ENCODE results near the gene CLEC18B. TPM values are rescaled to one million over a fixed set of nuclear protein-coding genes. Genes with fewer than 3 reads are reported as not detected.
"Not testable (repeated sequence)": the region's sequence is repeated elsewhere in the genome, so short reads cannot be mapped to it uniquely, and the experiment has no call there.

Gene CLEC18B
- total RNA-seq, 1 donor from 2014 or later, result 2.1 TPM

DNA sequence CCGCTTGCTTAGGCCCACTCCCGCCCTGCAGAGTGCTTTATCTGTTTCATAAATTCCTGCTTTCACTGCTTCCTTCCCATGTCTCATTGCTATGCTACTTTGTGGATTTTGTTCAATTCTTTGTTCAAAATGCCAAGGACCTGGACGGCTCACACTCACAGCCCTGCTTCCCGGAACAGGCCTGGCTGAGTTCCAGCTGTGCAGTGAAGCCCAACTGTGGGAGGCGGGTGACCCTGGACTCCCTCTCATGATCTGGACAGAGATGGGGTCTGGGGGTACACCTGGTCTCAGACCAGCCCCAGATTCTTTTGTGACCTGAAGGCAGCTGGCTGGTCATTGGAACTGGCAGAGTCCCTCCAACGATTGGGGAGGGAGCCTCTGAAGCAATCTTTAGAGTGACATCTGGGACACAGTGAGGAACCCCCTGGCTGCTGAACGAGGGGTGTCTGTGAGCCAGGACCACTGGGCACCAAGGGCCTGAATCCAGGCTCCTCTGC lies 24.7 kb downstream of the CLEC18B start:
- DNase-seq (ENCODE audit: low read depth, low spot score); H3K4me3 Mint-ChIP-seq; H3K27ac Mint-ChIP-seq (ENCODE audit: unreplicated experiment); H3K9me3 Mint-ChIP-seq; H3K4me1 Mint-ChIP-seq; H3K36me3 Mint-ChIP-seq (ENCODE audit: low read depth); H3K27me3 Mint-ChIP-seq (ENCODE audit: low read depth): not testable (repeated sequence)

- H3K36me3 Mint-ChIP-seq (ENCODE audit: low read depth); H3K4me1 Mint-ChIP-seq; H3K27me3 Mint-ChIP-seq (ENCODE audit: low read depth); H3K27ac Mint-ChIP-seq (ENCODE audit: unreplicated experiment); DNase-seq (ENCODE audit: low read depth, low spot score); H3K4me3 Mint-ChIP-seq; H3K9me3 Mint-ChIP-seq: not testable (repeated sequence)
These were observed 26.7 kb downstream of the CLEC18B start for GRCh38 chr16:74394604-74395003.

DNA sequence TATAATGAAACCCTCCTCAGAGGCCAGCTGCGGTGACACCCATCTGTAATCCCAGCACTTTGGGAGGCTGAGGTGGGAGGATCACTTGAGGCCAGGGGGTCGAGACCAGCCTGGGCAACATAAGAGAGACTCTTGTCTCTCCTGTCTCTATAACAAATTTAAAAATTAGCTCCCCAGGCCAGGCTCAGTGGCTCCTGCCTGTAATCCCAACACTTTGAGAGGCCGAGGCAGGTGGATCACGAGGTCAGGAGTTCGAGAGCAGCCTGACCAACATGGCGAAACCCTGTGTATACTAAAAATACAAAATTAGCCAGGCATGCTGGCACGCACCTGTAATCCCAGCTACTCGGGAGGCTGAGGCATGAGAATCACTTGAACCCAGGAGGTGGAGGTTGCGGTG lies 27.1 kb downstream of the CLEC18B start:
- not testable (repeated sequence) for H3K27ac Mint-ChIP-seq (ENCODE audit: unreplicated experiment); DNase-seq (ENCODE audit: low read depth, low spot score); H3K9me3 Mint-ChIP-seq; H3K27me3 Mint-ChIP-seq (ENCODE audit: low read depth); H3K4me1 Mint-ChIP-seq; H3K36me3 Mint-ChIP-seq (ENCODE audit: low read depth); H3K4me3 Mint-ChIP-seq

DNA sequence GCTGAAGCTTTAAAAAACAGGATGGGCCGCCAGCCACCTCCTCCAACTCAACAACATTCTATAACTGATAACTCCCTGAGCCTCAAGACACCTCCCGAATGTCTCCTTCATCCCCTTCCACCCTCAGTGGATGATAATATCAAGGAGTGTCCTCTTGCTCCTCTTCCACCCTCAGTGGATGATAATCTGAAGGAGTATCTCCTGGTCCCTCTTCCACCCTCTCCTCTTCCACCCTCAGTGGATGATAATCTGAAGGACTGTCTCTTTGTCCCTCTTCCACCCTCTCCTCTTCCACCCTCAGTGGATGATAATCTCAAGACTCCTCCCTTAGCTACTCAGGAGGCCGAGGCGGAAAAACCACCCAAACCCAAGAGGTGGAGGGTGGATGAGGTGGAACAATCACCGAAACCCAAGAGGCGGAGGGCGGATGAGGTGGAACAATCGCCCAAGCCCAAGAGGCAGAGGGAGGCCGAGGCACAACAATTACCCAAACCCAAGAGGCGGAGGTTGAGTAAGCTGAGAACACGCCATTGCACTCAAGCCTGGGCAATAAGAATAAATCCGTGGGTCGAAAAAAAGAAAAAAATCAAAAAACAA lies 29.7 kb downstream of the CLEC18B start:
- not testable (repeated sequence) for DNase-seq (ENCODE audit: low read depth, low spot score); H3K36me3 Mint-ChIP-seq (ENCODE audit: low read depth); H3K9me3 Mint-ChIP-seq; H3K27me3 Mint-ChIP-seq (ENCODE audit: low read depth); H3K4me1 Mint-ChIP-seq; H3K27ac Mint-ChIP-seq (ENCODE audit: unreplicated experiment); H3K4me3 Mint-ChIP-seq

GRCh38 chr16:74382339-74383034 lies 38.8 kb downstream of the CLEC18B start:
- H3K4me1 Mint-ChIP-seq; H3K9me3 Mint-ChIP-seq; DNase-seq (ENCODE audit: low read depth, low spot score); H3K27ac Mint-ChIP-seq (ENCODE audit: unreplicated experiment); H3K27me3 Mint-ChIP-seq (ENCODE audit: low read depth); H3K4me3 Mint-ChIP-seq; H3K36me3 Mint-ChIP-seq (ENCODE audit: low read depth): not testable (repeated sequence)

GRCh38 chr16:74373847-74374184 lies 47.5 kb downstream of the CLEC18B start:
- H3K9me3 Mint-ChIP-seq; H3K4me1 Mint-ChIP-seq; H3K27ac Mint-ChIP-seq (ENCODE audit: unreplicated experiment); H3K27me3 Mint-ChIP-seq (ENCODE audit: low read depth); H3K36me3 Mint-ChIP-seq (ENCODE audit: low read depth); H3K4me3 Mint-ChIP-seq; DNase-seq (ENCODE audit: low read depth, low spot score): not testable (repeated sequence)

DNA sequence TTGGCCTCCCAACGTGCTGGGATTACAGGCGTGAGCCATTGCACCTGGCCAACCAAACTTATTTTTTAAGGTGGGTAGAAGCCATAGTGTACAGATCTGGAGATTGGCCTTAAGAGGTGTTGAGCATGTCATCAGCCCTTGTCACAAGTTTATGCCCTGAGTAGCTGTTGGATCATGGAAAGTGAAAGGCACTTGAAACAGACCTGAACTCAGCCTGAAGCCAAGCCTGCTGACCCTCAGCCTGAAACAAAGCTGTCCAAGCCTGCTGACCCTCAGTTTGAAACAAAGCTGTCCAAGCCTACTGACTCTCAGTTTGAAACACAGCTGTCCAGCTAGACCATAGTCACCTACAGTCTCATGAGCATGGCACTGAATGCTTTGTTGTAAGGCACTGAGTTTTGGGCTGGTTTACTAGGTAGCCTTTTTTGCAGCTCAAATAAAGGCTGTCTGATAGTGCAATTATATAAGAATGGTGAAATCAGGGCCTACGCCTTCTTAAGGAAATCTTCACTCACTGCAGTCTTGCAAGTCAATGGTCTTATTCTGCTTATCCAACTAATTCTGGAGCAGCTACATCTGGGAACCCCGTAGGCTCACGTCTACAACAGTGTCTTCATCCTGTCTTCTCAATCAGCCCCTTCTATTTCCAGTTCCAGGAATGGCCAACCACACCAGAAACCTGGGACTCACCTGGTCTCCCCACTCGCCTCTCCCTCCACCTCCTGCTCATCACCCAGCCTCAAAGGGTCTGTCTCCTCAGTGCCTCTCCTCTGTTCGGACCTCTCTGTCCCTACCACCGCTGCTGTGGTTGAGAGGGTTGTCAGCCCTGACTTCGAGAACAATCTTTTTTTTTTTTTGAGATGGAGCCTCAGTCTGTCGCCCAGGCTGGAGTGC lies 48.1 kb downstream of the CLEC18B start:
- TF ChIP-seq, protein P1, sequence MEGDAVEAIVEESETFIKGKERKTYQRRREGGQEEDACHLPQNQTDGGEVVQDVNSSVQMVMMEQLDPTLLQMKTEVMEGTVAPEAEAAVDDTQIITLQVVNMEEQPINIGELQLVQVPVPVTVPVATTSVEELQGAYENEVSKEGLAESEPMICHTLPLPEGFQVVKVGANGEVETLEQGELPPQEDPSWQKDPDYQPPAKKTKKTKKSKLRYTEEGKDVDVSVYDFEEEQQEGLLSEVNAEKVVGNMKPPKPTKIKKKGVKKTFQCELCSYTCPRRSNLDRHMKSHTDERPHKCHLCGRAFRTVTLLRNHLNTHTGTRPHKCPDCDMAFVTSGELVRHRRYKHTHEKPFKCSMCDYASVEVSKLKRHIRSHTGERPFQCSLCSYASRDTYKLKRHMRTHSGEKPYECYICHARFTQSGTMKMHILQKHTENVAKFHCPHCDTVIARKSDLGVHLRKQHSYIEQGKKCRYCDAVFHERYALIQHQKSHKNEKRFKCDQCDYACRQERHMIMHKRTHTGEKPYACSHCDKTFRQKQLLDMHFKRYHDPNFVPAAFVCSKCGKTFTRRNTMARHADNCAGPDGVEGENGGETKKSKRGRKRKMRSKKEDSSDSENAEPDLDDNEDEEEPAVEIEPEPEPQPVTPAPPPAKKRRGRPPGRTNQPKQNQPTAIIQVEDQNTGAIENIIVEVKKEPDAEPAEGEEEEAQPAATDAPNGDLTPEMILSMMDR (conservative IDR thresholded peaks at IDR 0.05), result no peak
- H3K4me1 Mint-ChIP-seq, result no peaks in the 10 kb centered on the region
- H3K9me3 Mint-ChIP-seq, result no peaks in the 10 kb centered on the region
- H3K27me3 Mint-ChIP-seq (ENCODE audit: low read depth), result no peaks in the 10 kb centered on the region
- H3K27ac Mint-ChIP-seq (ENCODE audit: unreplicated experiment), result no peak overlapping the region
- H3K4me3 Mint-ChIP-seq, result no peak overlapping the region
- H3K36me3 Mint-ChIP-seq (ENCODE audit: low read depth), result no peaks in the 10 kb centered on the region
- DNase-seq (ENCODE audit: low read depth, low spot score), result no peak

DNA sequence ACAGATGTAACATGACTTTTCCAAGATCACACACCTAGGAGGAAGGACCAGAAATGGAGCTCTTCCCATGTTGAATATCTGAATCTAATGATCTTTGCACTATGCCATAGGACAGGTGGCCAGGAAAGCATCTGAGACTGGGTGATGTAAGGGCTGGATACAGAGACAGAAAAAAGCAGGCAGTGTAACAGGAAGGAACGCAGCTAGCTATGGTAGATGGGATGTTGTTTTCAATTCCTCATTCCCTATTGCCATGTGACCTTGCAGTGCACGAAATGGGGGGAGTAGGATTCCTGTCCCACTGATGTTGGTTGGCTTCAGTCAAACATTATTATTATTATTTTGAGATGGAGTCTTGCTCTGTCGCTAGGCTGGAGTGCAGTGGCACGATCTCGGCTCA lies 48.9 kb downstream of the CLEC18B start:
- TF ChIP-seq, protein P1 (conservative IDR thresholded peaks at IDR 0.05), result no peak
- H3K27ac Mint-ChIP-seq (ENCODE audit: unreplicated experiment), result no peak overlapping the region
- H3K9me3 Mint-ChIP-seq, result no peaks in the 10 kb centered on the region
- no peaks in the 10 kb centered on the region for H3K27me3 Mint-ChIP-seq (ENCODE audit: low read depth)
- no peak for DNase-seq (ENCODE audit: low read depth, low spot score)
- H3K4me1 Mint-ChIP-seq, result peaks cover 2% of the 10 kb centered on the region
- peak overlapping the region; percentile 14 for H3K4me3 Mint-ChIP-seq
- no peaks in the 10 kb centered on the region for H3K36me3 Mint-ChIP-seq (ENCODE audit: low read depth)

GRCh38 chr16:74370338-74371135 lies 50.7 kb downstream of the CLEC18B start:
- H3K27me3 Mint-ChIP-seq (ENCODE audit: low read depth); H3K27ac Mint-ChIP-seq (ENCODE audit: unreplicated experiment); DNase-seq (ENCODE audit: low read depth, low spot score); H3K9me3 Mint-ChIP-seq; H3K36me3 Mint-ChIP-seq (ENCODE audit: low read depth): not testable (repeated sequence)
- H3K4me3 Mint-ChIP-seq, result peak overlapping the region; percentile 54
- H3K4me1 Mint-ChIP-seq, result peaks cover 12% of the 10 kb centered on the region

- Mint-ChIP-seq H3K27ac (ENCODE audit: unreplicated experiment) (peak overlapping the region; percentile 81), H3K4me1 (peaks cover 12% of the 10 kb centered on the region), H3K4me3 (peak overlapping the region; percentile 92)
- H3K27me3 Mint-ChIP-seq (ENCODE audit: low read depth); H3K36me3 Mint-ChIP-seq (ENCODE audit: low read depth); H3K9me3 Mint-ChIP-seq: not testable (repeated sequence)
- DNase-seq (ENCODE audit: low read depth, low spot score), result peak; percentile 90
These were observed 53.0 kb downstream of the CLEC18B start for GRCh38 chr16:74368002-74368911.

Measured in neural crest cell (in vitro differentiated cells).